HG03460 (cell line): ENCODE data around the gene ZBTB2.

ENCODE experiments used
- ATAC-seq: cut with Tn5 transposase; IDR thresholded peaks from one replicate; pipeline ENCODE4 v1.9.1; 2021; ENCODE audit not compliant: unreplicated experiment

The ZBTB2 gene, protein sequence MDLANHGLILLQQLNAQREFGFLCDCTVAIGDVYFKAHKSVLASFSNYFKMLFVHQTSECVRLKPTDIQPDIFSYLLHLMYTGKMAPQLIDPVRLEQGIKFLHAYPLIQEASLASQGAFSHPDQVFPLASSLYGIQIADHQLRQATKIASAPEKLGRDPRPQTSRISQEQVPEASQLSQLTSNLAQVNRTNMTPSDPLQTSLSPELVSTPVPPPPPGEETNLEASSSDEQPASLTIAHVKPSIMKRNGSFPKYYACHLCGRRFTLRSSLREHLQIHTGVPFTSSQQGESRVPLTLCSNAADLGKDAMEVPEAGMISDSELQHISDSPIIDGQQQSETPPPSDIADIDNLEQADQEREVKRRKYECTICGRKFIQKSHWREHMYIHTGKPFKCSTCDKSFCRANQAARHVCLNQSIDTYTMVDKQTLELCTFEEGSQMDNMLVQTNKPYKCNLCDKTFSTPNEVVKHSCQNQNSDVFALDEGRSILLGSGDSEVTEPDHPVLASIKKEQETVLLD

DNA sequence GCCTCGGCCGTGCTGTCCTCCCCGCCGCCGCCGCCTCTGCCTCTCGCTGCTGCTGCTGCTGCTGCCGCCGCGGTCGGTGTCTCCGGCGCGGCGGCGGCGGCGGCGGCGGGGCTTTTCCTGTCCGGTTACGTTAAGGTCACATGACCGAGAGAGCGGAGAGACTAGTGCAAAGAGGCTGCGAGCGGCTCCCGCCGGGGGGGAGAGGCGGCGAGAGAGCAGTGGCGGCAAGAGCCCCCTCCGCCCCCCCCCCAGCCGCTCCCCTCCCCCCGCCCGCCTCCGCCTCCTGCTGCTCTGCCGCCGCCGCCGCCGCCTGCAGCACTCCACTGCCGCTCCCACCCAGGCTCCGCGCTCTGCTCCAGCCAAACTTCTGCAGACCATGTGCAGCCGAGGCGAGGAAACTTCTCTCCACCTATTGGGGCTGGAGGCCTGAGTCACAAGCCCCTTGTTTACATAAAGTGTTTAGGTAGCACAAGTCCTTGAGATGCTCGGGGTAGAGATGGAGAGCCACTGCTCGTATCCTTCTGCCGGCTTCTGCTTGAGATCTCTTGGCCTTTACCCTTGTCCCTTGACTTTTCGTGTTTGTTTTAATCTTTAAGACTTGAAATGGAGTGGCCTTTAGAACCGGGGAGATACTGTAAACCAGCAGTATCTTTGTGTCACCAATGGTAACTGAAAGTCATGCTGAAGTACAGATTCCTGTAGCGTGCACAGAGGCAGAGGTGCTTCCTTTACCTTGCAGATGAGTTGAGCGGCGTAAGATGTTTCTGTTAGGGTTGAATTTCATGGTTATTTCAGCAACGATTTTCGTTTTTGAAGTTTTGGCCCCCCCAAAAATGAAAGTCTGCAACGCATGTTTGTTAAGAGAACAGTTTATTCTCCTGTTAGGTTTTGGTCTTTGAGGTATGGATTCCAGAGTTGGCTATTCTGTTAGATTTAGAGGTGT lies at the start of gene ZBTB2:
ZBTB2 (minus strand) TSS at position 89 of the 943 bp plus-strand sequence. CDS start 17,922 bp downstream, outside the sequence.
- ATAC-seq: peak; percentile 13

DNA sequence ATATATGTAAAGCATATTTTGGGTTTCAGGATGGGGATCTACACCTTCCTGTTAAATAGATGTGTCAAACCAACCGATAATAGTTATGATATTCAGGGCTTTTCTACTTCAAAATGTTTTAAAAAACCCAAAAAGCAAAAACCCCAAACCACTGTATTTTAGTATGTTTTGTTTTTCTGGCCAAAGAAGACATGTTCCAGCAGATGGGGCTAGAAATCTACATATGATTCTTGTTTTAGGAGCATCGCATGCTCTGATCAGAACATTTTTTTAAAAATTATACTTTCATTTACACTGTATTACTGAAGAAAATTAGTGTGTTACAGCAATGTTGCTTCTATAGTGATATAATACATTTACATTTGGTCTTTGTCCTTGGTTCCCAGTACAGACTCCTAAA lies 49.6 kb upstream of the ZBTB2 start:
- no peak for ATAC-seq

DNA sequence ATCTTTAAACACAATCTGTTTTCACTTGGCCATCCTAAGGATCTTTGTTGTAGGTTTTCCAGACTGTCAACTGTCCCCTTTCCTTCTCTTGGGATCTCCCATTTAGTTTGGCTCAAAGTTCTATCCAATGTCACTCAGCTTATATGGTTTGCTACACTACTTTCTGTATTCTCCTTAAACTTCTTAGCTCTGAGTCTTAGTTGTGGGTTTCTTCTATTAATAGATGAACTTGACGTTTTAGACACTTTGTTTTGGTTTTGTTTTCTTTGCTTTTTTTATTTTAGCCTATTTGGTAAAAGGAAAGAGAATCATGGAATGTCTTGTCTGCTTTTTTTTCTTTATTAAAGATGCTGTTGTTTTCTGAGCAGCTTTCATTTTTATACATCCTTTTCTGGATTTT lies 49.1 kb upstream of the ZBTB2 start:
- ATAC-seq: no peak

DNA sequence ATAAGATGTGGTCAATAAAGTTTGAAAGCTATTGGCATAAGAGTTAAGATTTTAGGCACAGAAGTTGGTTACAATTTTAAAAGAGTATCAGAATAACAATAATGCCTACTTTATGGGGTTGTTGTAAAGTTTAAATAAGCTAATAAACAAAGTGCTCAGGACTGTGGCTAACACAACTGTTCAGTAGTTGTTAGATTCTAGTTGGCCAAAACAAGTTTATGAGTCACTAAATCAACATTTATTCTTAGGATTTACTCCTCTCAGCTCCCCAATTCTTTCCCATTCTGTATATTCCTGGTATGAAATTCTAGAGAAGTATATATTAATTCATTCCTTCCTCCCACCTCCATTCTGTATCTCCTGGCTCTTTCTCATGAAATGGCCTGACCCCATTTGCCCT lies 46.0 kb upstream of the ZBTB2 start:
- no peak for ATAC-seq

DNA sequence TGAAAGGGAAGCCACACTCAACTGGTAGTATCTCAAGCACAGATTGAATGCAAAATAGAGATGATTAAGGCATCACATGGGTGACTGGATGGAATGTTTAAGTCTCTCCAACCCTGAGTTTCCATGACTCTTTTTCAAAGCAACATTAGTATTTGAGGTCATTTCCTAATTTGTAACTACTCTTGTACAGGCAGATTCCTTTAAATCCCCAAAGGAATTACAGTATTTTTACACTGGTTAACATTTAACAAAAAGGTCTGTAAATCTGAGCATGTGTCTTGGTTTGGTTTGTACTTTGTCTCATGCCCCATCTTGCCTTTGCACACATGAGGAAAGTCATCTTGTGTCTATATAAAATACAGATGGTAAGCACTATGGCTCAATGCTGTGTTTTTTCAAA lies 45.4 kb upstream of the ZBTB2 start:
- no peak for ATAC-seq

DNA sequence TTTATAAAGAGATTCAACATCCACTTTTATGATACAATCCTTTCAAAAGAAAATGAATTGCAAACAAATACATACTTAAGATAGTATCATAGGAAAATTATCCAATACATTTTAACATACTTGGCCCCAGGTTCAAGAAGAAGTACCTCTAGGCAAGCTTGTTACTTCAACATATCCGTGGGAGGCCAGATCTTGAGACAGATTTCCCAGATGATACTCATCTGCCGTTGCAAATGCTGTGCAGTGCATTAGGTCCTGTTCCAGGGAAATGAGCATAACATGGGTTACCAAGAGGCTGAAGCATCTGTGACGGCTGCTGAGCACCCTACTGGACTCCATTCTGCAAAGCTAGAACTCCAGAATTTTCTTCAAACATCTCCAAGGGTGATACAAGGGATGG lies 44.9 kb upstream of the ZBTB2 start:
- no peak for ATAC-seq

DNA sequence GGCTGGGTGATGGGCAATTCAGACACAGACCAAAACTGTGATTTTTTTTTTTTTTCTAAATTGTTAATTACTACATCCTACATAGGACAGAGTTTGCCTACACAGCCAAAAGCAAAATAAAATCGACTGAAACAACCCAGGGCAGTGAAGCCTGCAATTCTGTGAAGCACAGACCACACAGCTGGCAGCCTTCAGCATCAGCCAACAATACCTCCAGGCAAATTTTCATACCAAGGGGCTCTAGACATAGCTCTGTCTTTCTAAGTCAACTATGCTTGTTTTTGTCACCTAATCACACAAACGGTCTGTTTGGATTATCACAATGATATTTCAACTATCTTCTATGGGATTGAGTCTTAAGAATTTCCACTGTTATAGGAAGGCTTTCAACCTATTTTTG lies 43.0 kb upstream of the ZBTB2 start:
- no peak for ATAC-seq

DNA sequence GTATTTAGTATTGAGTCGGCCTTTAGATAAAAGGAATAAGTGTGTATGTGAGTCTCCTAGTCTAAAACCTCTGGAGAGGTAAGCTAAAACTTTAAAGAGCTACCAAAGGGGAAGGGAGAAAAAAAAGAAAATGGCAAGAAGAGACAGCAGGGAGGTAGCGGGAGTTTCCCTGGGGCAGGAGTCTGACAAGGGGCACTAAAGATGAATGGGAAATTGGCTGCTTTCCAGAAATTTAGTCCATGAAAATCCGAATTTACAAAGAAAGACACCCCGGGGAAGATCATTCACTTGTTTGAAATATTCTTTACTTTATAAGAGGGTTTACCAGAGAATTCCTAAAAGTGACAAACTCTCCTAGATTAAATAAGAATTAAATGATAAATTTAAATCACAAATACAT lies 41.3 kb upstream of the ZBTB2 start:
- no peak for ATAC-seq

DNA sequence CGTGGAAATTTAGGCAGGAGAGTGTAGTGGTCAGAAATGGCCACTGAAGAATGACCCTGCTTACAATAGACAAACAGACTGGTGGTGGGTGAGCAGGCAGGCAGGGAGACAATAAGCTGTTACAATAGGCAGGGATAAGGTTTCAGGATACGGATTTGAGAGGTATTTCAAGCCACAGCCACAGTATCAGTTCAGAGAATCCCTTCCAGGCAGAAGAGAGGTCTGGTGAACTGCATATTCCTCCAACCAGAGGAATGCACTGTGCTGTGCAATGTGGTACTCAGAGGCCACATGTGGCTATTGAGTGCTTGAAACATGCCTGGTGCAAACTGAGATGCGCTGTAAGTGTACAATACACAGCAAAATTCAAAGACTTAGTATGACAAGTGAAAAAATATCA lies 40.0 kb upstream of the ZBTB2 start:
- no peak for ATAC-seq

DNA sequence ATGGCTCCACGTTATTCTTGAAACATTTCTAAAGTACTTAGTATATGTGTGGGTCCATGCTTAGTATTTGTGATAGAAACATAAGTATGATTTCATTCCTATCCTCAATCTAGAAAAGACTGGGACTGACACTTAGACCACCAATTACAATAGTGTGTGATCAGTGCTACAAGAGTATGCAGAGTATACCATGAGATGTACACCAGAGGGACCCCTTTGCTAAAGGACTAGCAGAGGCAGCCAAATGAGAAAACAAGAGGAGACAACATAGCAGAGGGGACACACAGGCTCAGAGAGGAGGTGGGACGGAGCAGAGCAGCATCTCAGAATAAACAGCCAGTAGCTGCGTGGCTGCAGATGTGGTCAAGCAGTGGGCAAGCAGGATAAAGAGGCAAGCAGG lies 39.5 kb upstream of the ZBTB2 start:
- no peak for ATAC-seq

DNA sequence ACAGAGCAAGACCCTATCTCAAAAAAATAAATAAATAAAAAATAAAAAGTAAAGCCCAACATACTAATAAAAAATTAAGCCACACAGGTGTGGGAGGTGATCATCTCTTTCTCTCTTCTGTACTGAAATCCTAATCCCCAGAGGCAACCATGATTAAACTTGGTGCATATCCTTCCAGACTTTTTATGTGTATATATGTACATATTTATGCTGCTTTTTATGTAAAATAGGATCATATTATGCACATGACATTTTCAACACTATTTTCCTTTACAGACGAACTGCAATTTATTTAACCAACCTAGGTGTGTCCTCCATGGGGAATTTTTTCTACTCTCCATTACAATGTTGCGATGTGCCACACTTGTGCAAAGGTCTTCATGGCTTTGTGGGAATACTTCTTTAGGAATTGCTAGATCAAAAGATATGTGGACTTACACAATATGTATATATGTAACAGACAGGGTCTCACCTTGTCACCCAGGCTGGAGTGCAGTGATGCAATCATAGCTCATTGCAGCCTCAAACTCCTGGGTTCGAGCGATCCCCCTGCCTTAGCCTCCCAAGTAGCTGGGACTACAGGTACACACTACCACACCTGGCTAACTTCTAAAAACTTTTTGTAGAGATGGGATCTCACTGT lies 36.9 kb upstream of the ZBTB2 start:
- ATAC-seq: no peak

DNA sequence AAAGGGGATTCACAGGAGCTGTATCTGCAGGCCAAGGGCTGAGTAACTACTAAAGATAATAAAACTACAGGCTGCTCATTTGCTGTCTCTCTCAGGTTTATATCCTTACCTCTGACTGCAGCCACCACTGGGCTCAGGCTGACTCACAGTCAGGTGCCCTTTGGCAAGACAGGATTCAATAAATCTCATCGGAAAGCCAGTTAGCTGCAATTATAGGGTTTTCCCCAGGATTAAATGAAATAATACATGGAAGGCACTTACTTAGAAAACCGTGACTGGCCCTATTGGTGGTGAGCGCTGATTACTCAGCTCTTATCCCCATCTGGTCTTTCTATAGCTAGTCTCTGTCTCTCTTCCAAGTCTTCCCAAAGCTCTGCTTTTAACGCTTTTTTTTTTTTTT lies 34.2 kb upstream of the ZBTB2 start:
- no peak for ATAC-seq

DNA sequence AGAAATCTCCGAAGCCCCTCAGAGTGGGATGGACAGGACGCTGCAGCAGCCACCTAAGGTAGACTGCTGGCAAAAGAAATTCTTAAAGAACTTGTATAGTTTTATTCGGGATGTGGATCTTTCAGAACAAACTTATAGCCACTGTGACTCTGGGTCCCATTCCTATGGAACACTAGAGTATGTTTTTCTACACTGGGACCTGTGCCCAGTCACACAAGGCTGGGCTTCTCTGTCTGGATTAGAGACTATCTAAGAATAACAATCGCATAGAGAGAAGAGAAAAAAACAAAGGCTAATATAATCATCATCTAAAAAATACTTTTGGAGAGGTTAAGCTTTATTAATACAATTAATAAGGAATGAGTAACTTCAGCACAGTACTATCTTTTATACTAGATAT lies 31.6 kb upstream of the ZBTB2 start:
- ATAC-seq: no peak

DNA sequence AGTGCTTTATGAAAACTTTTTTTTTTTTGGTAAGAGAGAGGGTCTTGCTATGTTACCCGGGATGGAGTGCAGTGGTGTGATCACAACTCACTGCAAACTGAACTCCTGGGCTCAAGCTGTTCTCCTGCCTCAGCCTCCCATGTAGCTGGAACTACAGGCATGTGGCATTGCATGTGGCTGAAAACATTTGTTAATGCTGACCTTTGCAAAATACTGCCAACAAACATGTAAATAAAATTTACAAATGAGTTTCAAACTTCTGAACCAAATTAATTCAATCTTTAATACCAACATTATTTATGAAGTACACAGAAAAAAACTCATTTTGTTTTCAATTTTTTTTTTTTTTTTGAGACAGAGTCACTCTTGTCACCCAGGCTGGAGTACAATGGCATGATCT lies 26.1 kb upstream of the ZBTB2 start:
- ATAC-seq: no peak

DNA sequence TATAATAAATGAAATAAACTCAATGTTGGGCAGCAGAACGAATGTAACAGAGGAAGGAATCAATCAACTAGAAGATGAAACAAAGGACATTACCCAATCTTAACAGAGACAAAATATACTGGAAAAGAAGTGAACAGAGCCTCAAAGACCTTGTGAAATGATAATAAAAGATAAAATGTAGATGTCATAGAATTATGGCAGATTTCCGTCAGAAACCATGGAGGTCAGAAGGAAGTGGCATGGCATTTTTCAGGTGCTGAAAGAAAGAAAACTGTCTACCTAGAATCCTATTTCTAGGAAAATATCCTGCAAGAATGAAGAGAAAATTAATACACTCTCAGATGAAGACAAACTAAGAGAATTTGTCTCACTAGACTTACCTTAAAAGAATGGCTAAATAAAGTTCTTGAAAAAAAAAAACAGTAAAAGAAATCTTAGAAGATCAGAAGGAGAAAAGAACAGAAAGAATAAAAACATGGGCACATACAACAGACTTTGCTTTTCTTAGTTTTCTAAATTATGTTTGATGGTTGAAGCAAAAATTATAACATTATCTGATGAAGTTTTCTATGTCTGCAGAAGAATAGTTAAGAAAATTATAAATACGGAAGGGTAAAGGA lies 23.4 kb upstream of the ZBTB2 start:
- no peak for ATAC-seq

DNA sequence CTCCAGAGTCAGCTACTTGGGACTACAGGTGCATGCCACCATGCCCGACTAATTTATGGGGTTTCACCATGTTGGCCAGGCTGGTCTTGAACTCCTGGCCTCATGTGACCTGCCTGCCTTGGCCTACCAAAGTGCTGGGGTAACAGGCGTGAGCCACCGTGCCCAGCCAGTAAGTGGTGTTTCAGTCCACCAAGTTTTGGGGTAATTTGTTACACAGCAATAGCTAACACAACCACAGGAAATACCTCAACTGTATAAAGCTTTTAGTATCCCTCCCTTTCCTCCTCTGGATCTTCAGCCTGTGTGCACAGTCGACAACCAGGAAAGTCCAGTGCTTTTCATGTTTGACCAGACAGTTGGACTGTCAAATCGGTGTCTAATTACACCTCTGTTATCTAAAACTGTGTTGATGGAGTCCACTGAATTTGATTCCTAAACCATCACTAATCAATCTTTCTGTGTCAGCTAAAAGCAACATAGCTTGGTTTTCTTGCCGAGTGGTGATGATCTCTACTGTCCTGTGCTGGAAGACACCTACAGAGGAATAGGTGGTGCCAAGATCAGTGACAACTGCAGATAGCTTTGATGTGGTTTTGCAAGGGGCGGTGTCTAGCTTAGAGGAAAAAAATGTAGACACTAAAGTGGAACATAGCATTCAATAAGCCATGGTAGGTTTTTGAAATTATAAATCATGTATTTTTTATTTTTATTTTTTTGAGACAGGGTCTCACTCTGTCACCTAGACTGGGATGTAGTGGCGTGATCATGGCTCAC lies 22.2 kb upstream of the ZBTB2 start:
- ATAC-seq: no peak

DNA sequence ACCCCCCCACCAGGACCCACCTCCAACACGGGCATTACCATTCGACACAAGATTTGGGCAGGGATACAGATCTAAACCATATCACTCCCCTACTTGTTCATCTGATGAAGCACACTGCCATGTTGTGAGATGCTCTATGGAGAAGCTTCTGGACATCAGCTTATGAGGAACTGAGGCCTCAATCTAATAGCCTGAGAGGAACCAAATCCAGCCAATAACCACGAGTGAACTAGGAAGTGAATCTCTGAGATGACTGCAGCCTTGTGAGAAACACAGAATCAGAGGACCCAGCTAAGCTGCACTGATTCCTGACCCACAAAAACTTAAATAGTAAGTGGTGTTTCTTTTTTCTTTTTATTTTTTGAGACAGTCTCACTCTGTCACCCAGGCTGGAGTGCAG lies 21.6 kb upstream of the ZBTB2 start:
- ATAC-seq: no peak

DNA sequence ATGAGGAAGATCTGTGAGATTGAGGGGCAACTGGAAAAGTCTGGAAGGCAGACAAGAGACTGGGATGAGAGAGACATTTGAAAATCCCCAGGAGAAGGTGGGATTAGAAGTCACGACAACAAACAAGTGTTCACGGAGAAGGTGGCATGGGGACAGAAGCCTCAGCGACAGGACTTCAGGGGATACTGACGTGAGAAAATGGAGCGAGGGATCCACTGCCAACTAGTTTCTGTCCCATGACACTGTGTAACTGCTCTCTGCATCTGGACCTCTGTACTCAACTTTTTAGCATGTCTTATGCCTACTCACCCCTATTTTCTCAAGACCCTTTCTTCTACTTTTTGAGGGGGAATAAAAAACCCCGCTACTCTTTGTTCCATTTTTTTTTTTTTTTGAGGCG lies 18.3 kb upstream of the ZBTB2 start:
- no peak for ATAC-seq

DNA sequence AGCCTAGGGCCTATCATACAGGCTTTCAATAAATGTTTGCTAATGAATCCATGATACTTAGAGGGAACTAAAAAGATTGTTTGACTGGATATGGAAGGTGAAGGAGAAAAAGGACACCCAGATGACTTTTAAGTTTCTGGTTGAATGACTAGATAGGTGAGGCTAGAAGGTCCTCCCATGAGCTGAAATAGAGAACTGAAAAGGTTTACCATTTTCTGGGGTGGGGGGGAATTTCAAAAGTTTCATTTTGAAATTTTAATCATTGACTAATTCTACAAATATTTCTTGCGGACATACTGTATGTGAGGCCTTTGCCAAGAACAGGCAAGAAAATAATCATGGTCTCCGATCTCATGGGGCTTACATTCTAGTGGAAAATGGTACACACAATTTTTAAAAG lies 17.9 kb upstream of the ZBTB2 start:
- peak; percentile 48 for ATAC-seq

DNA sequence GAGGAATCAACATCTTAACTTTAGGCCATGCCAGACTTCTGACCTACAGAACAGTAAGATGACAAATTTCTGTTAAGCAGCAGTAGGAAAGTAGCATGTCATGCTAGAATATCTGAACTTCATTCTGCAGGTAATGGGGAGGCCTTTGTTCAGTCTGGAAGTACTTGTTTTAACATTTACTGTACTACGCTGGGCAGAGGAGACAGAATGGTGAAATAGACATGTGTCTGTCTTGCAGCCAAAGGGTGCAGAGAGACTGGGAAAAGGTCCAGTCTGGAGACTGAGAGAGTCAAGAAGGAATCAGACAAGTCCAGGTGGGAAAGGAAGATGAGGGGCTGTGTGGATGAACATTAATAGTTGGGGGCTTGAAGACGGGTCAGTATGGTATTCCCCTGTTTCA lies 17.5 kb upstream of the ZBTB2 start:
- peak; percentile 3 for ATAC-seq
